GM21717 (cell line): Measurements from ENCODE around the gene FAM107A.
A peak's percentile ranks its signal among the peaks of the same experiment; 100 is the strongest.

ENCODE experiments used
- ATAC-seq: cut with Tn5 transposase; IDR thresholded peaks from one replicate; pipeline ENCODE4 v1.9.1; 2021; ENCODE audit warnings: mild to moderate bottlenecking, moderate library complexity; ENCODE audit not compliant: unreplicated experiment

The FAM107A gene

DNA sequence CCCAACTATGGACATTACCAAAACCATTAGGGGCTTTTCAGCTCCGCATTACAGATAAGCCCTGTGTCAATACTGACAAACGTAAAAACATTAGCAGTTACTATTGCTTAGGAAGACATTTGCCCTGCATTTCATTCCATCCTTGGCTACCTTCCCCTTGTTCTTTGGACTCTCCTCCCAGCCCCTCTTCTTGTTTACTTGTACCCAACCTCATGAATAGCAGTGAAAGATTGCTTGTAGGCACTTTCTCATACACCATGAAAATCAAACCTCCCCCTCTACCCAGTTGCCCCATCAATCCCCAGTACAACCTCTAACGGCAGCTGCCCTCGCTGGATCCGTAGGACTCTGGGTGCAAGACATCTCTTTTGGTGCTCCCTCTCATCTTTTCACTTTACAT is 16.9 kb upstream of the FAM107A start:
- ATAC-seq = no peak

DNA sequence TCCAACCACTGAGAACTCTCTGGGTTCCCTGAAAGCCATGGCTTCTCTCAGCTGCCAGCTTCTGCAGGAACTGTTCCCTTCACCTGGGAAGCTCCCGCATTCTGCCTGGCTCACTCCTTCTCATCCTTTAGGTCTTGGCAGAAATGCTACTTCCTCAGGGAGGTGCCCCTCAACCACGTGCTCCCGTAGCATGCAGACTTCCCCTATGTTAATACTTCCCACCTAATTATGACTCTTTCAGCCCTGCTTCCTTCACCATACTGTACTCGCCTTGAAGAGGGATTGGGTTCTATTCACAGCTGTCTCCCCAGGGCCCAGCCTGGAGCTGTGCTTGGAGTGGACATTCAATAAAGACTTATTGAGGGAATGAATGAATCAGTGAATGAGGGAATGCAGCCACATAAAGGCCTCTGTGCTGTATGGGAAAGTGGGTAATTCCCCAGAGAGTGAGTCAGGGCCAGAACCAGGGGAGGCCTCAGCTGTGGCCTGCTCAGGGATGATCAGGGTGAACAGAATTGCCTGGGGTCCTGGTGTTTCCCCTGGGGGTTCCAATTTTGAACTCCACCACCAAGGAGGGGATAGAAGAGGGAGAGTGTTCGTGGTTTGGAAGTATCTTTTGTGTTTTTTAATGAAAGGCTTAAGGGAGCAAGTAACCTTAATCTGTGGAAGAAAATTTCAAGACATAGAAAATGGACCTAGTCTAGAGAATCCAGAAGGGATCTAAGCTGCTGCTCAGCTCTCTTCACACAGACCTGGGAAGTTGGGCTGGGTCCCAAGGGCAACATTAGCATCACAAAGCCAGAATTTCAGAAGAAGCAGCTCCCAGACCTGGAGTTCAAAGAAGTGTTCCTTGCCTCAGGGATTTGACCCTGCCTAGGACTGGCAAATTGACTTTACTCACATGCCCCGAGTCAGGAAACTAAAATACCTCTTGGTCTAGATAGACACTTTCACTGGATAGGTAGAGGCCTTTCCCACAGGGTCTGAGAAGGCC is 14.6 kb upstream of the FAM107A start:
- no peak for ATAC-seq

GRCh38 chr3:58588030-58588614 is 10.9 kb upstream of the FAM107A start:
- ATAC-seq = no peak

DNA sequence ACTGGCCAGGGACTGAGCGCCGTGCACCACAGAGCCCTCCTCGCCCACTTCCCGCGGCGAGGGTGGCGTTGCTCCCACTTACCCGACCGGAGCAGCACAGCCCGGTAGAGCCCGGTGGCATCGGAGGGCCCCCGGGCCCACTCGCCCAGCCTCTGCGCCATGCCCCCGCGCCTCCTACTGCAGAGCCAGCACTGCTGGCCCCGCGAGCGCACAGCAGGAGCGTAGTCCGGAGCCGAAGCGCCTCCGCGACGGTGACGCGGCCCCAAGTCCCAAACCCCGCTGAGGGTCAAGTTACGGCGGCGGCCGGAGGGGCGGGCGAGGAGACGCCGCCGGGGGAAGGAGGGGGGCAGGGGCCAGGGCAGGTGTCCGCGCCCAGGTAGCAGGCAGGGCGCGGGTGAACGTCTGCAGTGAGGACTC is 9.6 kb upstream of the FAM107A start:
- no peak for ATAC-seq

- no peak for ATAC-seq
Measured at GRCh38 chr3:58585994-58586393, 8.8 kb upstream of the FAM107A start.

DNA sequence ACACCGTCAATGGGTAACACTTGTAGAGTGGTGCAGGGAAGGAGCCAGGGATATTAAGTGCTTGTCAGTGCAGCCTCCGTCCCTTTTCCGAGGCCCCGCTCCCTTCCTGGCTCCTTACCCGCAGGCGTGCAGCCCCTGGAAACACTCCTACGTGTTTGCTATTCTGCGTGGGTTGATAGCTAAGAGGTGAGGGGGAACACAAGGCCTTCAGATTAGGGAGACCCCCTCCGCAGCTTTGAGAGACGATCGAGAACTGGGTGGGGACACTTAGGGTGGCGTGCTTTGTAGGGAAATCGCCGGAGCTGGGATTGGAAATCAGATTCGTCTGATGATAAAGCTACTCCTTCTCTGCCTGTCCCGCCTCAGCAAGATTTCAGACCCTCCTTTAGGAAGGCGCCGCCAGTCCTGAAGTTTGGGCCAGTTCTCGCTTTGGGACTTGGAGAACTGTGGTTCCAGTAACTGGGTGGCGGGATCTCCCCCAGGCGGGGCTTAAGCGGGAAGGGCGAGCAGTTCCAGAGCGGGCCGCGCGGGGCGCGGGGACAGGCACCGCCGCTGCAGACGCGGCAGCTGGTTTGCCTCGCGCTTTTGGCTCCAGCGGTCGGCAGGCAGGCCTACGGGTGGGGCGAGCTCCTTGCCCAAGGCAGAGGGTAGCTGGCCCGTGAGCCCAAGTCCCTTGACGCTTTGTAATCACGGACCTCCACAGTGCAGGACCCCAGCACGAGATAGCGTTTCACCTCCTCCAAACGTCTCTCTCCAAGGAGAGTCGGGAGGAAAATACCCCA is 8.0 kb upstream of the FAM107A start:
- peak; percentile 80 for ATAC-seq

- ATAC-seq = no peak
Measured at GRCh38 chr3:58584690-58585004, 7.5 kb upstream of the FAM107A start.

DNA sequence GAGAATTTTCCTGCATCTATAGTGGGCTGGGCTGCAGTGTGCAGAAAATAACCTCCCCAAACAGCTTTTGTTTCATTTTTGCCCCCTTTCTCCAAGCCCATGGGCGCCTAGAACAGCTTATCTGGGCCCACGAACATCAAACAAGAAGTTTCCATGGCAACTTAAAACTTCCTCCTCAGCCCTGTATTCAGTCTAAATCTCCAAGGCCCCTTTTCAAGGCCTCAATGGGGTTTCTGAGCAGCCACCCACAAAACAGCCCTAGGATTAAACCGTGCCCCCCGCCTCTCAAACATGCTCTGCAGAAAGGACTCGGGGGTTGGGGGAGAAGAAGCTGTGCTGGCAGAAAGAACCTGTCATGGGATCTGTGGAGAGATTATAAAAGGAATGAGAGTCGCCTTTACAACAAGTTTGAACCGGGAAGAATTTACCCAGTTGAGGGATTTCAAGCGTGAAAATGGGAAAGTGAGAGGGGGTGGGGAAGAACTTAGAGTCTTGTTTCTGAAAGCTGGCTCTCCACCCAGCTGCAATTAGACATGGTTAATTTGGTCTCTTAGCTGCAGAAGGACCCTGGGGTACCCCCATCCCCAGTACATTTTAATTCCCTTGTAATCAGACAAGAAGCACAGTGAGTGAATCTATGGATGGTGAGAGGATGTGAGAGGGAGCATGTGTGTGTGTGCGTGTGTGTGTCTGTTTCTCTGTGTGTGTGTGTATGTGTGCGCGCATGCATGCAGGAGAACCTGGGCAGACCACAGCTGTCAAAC is 4.3 kb upstream of the FAM107A start:
- no peak for ATAC-seq

- ATAC-seq = no peak
Measured at GRCh38 chr3:58580826-58581327, 3.7 kb upstream of the FAM107A start.

DNA sequence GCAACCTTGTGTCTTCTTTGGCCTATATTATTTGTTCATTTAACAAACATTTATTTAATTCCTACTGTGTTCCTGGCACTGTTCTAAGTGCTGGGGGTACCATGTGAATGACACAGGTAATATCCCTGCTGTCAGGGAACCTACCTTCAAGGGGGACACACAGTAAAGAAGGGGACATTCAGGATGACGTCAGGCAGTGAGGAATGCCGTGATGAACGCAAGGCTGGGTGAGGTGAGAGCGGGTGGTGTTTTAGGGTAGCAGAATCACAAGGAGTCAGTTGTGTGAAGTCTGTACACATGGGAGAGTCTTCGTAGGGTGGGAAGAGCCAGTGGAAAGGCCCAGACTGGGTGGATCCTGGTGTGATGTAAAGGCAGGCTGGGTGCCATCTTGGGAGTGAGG is 1.7 kb upstream of the FAM107A start:
- ATAC-seq = no peak

DNA sequence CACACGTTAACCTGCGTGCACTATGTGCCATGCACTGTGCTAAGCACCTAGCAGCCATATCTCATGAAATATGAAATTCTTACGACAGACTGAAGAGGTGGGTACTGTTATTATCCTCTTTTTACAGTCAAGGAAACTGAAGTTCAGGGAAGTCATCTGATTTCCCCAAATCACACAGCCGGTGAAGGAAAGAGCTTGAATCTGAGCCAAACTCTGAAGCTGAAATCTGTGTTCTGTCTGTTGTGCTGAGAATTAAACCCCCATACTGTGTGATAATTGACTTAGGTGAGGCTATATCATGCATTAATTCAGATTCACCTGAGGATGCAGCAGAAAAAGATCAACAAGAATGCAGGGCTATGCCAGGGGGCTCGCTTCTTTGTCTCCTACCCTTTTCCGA is 475 bp downstream of the FAM107A start:
- ATAC-seq = no peak

DNA sequence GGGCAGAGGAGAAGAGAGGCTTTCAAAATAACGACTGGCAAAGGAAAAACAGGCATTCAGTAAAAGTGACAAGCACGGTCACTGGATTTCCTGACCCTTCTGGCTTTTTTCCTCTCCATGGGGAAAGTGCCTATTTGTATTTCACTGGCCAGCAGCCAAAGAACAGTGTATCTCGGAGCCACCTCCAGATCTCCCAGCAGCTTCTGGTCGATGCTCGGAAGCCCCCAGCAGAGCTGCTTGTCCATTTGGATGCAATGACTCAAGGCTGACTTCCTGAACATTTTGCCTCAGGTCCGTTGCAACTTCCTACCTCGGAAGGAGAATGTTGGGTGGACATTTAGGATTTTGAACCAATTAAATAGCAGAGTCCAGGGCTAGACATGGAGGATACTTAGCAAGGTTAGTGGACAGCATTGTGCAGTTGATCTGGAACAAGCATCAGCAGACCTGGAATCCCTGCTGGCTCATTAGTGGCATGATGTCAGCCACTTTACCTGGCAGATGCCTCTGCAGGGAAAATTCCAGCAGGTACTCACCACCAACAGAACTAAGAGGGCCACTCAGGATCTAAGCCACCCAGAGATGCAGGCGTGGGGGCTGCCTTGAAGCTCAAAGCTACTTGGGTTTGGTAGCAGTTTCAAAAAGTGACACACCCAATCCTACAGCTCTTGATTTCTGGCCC is 1.1 kb downstream of the FAM107A start:
- ATAC-seq = no peak

DNA sequence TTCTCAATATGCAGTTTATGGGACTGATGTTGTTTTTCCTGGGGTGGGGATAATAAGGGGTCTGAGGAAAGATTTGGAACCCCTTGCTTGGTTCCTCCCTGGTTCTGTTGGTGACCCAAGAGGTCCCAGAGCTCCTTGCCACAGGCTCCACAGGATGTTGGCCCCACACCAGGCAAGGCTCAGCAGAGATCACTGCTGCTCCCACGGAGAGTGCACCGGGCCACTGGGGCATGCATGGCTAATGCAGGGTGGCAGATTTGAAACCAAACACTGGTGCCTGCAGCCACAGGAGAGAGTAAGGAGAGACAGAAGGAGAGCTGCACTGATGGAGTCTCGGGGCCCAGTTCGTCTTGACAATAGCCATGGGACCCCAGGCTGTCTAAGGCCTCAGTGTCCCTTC is 2.5 kb downstream of the FAM107A start:
- no peak for ATAC-seq

DNA sequence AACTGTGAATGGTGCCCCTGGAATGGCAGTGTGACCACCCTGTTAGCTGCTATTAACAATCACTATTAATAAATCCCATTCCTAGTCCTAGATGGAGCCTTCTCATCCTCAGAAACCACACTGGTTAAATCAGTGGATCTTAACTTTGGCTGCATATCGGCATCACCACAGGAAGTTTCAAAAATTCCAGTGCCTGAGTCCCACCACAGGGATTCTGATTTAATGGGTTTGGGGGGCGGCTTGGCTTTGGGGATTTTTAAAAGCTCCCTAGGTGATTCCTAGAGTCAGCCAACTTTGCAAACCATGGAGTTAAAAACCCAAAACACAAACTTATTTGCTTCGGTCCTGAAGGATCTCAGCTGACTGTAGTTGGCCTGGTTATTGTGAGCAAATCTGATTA is 3.1 kb downstream of the FAM107A start:
- no peak for ATAC-seq

GRCh38 chr3:58573640-58574039 is 3.6 kb downstream of the FAM107A start:
- ATAC-seq = no peak

DNA sequence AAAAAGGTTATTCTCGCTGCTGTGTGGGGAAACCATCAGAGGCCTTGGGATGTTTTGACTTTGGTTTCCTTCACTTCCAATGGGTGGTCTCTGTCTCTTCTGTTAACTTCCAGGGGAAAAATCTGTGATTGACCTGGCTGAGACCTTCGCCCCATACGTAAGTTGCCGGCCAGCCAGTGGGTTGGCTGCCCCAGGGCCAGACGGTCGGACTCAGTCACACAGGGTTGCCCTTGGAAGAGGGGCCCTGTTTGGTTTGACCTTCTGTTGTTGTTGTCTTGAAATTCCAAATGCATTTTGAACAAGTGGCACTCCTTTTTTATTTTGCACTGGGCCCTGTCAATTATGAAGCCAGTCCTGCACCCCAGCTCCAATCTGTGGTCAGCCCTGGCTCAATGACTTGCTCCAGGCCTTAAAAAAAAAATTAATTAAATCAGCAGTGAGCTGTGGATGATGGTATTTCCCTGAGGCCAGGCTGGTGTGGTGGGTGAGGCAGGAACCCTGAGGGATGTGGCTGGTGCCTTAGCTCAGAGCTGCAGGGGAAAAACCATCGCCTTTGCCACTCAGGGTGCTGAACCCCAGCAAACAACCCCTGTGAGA is 4.5 kb downstream of the FAM107A start:
- no peak for ATAC-seq

DNA sequence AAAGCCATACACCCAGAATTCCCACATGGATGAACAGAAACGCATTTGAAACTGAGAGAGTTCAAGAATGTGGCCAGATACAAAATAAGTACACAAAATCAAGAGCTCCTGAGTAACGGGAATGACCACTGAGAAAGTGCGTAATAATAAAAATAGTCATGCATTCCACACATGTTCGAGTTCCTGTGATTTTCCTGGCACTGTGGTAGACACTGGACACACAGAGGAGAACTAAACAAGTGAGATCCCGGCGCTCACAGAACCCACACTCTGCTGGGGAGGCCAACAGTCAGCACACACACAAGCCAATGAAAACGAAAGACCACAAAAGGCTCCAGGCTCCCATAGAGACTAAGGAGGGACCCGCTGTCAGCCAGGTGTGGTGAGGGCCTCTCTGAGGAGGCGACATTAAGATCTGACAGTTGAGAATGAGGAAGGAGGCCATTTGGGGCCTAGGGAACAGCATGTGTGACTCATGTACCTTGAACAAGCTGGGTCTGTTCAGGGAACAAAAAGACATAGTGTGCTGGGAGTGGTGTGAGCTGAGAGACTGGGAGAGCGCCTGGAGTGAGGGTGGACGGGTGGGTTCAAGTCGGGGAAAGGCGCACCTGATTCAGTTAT is 5.1 kb downstream of the FAM107A start:
- no peak for ATAC-seq

GRCh38 chr3:58570851-58571250 is 6.3 kb downstream of the FAM107A start:
- ATAC-seq = no peak

DNA sequence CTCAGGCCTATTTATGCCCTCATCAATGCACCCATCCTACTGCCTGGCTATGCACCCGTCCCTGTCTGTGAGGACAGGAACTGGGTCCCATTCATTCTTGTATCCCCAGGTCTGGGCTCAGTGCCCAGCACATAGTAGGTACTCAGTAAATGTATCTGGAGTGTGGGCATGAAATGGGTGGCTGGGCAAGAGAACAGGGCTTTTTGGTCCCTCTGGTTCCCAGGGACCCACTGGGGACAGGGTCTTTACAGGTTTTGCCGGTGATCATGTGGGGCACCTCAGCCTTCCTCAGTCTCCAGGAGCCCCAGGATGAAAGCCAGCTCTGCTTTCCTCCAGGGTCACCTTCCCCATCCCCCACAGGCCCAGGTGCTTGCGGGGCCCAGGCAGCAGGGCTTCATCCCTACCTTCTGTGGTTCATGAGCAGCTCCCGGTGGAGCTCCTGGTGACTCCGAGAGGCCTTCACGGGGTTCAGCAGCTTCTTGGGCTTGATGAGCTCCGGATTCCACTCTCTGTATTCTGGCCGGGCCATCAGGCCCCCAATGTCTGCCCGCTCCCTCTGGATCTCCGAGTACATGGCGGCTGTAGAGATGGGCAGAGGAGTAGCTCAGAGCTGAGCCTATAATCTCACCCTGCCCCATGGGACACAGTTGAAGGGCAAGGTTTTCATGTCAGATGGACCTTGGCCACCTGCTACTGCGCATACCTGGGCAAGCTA is 7.7 kb downstream of the FAM107A start:
- ATAC-seq = no peak
